Hematopoietic multipotent progenitor cell treated with erythropoietin and hydrocortisone succinate and interleukin-3 and kit ligand, for 6 days (in vitro differentiated cells): ENCODE measurements around the gene TMEM222.
"Not testable (repeated sequence)": the region's sequence is repeated elsewhere in the genome, so short reads cannot be mapped to it uniquely, and the experiment has no call there.

Experiments
- DNase-seq: peaks from one replicate; pipeline ENCODE4 v3.0.0-alpha.2; 2015

The TMEM222 gene, protein sequence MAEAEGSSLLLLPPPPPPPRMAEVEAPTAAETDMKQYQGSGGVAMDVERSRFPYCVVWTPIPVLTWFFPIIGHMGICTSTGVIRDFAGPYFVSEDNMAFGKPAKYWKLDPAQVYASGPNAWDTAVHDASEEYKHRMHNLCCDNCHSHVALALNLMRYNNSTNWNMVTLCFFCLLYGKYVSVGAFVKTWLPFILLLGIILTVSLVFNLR

DNA sequence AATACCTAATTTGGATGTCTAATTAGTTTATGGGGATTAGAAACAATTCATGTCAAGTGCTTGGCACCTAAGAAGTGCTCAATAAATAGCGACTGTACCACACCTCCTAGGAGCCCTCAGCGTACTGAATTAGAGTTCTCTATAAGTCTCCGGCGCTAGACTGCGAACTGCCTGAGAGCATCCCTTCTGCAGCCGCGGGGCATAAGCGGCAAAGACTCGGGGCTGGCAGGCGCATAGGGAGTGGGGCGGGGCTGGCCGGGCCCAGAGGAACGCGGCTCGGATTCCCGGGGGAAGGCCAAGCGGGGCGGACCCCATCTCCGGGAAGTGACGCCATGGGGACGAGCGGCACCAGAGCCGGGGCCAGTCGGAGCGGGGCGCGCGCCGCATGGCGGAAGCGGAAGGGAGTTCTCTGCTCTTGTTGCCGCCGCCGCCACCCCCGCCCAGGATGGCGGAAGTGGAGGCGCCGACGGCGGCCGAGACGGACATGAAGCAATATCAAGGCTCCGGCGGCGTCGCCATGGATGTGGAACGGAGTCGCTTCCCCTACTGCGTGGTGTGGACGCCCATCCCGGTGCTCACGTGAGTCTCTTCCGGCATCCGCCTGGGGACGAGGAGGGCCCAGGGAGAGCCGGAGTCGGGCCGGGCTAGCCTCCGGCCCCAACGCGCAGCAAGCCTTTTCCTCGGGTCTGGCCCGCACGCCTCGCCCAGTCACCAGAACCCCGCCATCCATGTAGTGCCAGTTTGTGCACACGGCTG is at the start of gene TMEM222:
TMEM222 (plus strand) TSS at position 351 of the 756 bp plus-strand sequence; CDS start at position 386, 35 bp downstream.
- peak; percentile 98 for DNase-seq

DNA sequence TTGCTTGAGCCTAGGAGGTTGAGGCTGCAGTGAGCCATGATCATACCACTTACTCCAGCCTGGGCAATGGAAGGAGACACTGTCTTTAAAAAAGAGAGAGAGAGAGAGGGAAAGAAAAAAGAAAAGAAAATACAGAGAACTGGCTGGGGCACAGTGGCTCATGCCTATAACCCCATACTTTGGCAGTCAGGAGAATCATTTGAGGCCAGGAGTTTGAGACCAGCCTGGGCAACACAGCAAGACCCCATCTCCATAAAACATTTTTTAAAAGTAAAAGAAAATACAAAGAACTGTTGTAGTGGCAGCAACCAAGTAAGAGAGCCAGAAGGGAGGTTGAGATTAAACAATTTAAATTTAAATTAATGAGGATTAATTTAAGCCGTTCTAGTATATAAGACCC is 47.8 kb upstream of the TMEM222 start:
- DNase-seq, result no peak

DNA sequence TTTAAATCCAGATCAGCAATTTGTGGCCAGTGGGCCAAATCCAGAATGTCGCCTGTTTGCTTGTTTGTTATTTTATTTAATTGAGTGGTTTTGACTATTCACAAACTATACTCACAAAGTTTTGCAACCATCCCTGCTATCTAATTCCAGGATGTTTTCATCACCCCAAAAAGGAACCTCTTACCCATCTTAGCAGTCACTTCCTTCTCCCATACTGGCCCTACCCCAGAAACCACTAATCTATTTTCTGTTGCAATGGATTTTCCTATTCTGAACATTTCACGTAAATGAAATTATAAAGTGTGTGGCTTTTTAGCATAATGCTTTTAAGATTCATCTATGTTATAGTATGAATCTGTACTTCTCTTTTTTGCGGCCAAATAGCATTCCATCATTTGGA is 46.3 kb upstream of the TMEM222 start:
- DNase-seq, result no peak

DNA sequence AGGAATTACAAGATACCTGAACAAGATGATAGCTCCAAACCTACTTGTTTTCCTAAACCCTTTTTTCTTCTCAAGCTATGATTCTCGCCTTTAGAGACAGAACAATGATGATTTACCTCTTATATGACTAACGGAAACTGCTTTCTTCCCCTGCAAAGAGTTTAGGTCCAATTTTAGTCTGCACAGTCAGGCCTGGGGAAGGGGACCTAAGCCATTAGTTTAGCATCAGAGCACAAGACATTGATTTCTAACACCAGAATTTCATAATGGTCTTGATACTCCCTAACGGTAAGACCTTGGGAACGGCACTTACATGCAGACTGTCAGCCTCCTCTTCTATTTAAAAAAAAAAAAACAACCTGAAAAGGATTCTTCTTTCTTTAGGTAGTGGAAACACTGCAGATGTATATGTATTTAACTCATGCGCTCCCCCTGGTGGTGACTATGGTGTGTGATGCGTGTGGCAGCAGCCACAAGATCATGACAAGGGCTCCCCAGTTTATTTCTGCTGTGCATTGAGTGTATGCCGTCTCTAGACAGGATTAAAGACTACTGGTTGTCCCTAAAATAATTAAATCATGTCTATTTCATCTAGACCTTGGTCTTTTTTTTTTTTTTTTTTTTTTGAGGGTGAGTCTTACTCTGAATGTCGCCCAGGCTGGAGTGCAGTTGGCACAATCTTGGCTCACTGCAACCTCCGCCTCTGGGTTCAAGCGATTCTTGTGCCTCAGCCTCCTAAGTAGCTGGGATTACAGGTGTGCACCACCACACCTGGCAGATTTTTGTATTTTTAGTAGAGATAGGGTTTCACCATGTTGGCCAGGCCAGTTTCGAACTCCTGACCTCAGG is 37.3 kb upstream of the TMEM222 start:
- peak; percentile 96 for DNase-seq

DNA sequence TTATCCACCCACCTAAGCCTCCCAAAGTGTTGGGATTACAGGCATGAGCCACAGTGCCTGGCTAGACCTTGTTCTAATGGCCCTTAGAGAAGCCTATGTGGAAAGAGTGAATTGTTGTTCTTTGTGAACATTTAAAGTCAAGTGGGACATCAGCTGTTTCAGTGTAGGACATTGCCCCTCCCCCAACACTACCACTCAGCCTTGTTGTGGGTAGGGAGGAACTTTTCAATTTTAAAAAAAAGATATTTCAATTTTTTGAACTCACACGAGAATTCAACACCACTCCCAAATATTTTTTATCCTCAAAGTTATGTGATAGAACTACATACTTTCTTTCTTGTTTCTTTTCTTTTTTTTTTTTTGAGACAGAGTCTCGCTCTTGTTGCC is 36.7 kb upstream of the TMEM222 start:
- DNase-seq, result no peak

DNA sequence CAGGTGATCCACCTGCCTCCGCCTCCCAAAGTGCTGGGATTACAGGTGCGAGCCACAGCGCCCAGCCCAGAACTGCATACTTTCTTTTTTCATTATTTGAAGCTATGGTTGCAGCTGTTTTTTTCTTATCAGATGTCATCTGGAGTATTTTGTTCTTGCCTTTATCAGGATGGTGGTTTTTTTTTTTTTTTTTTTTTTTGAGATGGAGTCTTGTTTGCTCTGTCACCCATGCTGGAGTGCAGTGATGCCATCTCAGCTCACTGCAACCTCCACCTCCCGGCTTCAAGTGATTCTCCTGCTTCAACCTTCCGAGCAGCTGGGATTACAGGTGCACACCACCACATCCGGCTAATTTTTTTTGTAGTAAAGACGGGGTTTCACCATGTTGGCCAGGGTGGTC is 36.1 kb upstream of the TMEM222 start:
- DNase-seq, result not testable (repeated sequence)

DNA sequence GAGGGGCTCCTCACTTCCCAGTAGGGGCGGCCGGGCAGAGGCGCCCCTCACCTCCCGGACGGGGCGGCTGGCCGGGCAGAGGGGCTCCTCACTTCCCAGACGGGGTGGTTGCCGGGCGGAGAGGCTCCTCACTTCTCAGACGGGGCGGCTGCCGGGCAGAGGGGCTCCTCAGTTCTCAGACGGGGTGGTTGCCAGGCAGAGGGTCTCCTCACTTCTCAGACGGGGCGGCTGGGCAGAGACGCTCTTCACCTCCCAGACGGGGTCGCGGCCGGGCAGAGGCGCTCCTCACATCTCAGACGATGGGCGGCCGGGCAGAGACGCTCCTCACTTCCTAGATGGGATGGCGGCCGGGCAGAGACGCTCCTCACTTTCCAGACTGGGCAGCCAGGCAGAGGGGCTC is 32.8 kb upstream of the TMEM222 start:
- not testable (repeated sequence) for DNase-seq

DNA sequence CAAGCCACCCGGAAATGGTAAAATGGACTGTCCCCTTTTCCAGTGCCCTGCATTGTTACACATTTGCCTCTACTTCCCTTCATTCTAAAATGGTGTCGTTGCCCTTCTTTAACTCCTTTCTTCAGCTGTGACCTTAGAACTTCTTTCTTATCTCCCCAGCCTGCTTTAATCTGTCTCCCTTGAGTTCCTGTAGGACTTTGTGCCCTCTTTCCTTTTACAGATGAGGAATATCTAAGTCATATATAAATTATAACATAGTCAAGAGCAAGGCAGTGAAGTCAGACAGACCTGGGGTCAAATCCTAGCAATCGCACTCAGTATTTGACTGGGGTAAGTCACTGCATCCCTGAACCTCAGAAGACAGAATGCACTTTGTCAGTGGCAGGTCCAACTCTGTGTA is 31.4 kb upstream of the TMEM222 start:
- DNase-seq, result no peak

DNA sequence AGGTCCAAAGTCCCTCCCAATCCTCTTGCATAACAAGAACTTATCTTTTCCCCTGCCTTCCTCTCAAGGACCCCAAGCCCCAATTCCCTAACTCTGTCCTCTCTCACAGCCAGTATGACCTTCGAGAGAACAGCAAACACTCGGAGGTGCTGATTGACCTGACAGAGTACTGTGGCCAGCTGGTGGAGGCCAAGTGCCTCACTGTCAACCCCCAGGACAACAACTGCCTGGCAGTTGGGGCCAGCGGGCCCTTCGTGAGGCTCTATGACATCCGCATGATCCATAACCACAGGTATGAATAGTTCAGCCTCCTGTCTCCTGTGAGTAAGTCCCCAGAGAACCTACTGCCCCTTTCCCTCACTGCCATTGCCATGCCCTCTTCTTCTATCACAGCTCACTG is 29.9 kb upstream of the TMEM222 start:
- no peak for DNase-seq

DNA sequence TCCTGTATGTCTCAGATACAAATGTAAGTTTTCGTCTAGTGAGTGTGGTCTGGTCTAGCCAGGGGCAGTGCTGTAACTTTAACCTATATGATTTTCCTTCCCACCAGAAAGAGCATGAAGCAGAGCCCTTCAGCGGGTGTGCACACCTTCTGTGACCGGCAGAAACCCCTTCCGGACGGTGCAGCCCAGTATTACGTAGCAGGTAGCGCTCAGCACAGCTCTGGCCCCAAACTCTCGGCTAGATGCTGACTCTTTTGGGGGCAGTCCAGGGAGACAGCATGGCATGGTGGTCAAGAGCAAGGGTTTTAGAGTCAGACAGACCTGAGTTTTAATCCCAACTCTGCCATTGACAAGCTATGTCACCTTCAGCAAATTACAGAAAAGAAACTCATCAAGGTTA is 28.0 kb upstream of the TMEM222 start:
- DNase-seq, result no peak

DNA sequence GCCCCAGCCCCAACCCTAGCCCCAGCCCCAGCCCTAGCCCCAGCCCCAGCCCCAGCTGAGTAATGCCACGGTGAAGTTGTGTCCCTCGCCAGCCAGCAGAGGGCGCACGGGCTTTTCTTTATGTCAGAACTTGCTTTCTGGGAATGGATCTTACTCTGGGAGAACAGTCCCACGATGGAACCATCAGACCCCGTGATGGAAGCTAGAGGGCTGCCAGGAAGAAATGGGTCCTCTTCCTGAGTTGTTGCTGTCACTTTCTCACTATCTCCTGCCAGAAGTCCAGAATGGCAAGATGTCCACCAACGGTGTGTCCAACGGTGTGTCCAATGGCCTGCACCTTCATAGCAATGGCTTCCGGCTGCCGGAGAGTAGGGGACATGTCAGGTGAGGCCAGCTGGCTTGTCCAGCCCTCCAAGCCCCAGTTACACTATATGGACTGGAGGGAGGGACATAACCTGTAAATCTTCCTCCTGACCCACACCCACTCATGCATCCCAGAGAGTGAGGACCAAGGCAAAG is 25.1 kb upstream of the TMEM222 start:
- DNase-seq, result peak; percentile 77

DNA sequence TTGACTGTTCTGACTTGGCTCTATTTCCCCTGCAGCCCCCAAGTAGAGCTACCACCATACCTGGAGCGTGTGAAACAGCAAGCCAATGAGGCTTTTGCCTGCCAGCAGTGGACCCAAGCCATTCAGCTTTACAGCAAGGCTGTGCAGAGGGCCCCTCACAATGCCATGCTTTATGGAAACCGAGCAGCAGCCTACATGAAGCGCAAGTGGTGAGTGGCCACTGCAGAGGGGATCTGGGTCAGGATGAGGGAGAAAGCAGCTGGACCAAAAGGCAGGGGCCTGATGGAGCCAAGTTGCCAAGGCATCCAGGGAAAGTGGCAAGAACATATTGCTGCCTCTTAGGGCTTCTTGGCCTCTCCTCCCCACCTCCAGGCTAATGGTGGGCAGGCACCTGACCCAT is 24.1 kb upstream of the TMEM222 start:
- no peak for DNase-seq

DNA sequence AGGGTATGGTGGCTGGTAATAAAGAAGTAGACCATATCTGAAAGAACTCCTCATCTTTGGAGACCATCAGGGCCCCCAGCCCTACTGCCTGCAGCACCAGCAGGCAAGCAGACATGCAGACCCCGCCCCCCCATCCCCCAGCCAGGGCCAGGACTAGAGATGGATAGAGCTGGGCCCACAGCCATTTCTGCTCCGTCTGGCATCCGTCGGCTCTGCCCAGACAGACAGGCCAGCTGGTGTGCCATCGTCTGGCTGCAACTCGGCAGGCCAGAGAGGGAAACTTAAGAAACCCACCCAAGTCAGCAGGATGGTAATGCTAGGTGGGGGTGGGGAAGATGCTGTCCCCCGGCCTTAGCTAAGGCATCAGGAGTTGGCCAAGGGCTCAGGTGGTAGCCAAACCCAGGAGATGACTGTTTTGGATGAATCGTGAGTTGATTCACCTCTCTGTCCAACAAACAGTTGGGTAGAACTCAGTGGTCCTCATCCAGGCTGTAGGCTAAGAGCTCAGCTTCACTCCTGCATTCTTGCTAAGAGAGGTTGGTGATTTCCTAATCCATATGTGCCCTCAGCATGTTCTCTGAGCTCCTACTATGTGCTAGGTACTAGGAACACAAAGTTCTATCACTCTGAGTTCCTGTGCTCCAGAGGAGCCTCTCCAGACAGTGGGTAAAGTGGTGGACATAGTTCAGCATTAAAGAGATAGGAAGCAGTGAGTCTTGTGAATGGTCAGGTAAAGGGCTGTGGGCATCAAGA is 23.2 kb upstream of the TMEM222 start:
- no peak for DNase-seq

DNA sequence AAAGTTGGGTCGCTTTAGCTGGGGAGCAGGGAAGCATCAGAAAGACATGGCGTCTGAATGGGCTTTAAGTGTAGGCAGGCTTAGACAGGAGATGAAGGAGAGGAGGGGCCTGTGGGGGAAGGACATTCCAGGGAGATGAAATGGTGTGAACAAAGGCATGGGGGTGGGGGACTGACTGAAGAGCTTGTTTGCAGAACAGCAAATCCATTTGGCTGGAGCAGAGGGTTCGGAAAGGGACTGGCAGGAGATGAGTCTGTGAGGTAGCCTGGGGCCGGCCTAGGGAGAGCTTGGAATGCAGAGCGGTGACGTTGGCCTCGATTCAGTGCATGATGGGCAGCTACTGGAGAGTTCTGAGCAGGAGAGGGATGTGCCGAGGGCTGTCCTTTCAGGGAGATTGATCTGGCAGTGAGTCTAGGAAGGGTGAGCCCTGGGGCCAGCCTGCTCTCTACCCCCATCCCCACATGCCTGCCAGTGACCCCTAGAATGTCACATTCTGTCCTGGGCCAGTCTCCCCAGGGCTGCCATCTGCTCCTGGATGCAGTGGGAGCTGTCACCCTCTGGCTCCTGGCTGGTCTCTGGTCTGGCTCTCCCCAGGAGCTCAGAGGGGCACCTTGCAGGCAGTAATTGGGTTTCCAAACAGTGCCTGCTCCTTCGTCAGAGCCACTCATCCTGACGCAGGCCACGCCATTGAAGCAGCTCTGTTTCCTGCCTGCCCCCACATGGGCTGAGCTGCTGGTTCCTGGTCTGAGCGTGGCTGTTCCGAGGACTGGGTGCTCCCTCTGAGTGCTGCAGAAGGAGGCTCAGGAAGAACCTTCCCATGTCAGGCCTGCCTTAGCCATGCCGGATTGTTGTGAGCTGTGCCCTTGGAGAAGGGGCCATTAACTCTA is 22.3 kb upstream of the TMEM222 start:
- no peak for DNase-seq

DNA sequence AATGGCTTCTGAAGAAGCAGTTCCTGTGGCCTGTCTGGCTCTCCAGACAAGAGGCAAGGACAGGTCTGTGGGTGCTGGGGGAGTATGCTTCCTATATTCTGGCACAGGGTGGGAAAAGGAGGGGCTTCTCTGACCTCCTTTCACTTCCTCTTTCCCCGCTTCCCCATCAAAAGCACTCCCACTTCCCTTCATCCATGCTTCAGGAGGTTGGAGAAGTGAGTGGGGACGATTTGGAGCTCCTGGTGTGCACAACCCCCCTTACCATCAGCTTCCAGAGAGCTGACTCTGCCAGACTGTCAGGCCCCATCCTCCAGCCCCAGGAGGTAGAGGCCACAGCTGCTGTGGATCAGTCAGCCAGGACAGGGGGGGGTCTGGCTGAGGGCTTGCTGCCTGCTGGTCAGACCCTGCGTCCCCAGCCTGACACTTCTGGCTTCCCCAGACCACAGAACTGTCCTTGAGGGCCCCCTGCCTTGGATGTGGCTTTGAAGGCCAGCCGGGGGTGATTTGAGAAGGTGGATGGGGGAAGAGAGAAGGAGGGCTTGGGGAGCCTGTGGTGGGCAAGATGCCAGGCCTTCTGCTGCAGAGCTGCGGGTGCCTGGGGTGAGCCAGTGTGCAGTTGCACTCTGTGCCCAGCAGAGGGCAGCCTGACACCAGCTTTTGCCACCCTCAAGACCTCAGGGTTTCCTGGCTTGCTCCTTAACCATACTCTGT is 21.5 kb upstream of the TMEM222 start:
- DNase-seq, result peak; percentile 89

DNA sequence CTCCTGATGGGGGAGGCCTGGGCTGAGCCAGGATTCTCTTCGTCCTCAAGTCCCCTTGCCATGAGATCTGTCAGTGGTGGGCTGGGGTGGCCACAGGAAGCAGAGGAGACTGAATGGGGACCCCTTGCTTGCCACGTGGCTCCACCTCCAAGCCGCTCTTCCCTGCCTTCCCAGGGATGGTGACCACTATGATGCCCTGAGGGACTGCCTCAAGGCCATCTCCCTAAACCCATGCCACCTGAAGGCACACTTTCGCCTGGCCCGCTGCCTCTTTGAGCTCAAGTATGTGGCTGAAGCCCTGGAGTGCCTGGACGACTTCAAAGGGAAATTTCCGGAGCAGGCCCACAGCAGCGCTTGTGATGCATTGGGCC is 20.9 kb upstream of the TMEM222 start:
- DNase-seq, result no peak

DNA sequence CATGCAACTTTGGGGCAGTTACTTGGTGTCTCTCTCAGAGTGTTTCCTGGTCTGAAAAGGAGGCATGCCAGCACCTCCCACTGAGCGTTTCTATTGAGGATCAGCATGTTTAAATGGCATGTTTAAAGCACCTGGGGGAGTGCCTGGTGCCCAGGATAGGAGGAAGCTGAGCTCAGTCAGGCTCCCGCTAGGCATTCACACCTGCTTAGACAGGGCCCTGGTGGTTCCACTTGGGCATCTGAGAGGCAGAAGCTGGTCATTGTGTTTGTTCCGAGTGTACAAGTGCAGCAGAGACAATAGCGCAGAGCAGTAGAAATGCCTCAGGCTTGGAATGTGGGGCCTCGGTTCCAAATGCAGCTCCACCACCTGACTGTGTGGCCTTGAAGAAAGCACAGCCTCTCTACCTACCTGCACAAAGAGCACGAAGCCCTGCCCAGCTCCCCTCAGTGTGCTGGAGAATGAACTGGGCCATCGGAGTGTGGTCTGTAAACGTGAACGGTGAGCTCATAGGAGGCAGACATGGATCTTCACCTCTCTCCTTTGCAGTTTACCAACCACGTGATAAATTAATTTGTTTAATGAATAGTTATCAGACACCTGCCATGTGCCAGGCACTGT is 20.3 kb upstream of the TMEM222 start:
- DNase-seq, result no peak

DNA sequence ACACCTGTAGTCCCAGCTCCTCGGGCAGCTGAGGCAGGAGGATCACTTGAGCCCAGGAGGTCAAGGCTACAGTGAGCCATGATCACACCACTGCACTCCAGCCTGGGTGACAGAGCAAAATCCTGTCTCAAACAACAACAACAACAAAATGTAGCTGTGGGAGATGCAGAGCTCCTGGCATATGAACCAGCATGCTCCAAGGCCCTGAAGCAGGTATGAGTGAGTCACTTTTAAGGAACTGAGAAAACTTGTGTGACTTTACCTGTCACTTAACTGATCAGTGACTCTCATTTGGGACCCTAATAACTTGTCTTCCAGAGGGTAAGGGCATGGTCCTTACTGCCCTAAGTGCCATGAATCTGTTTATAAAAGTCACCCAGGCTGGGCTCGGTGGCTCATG is 19.4 kb upstream of the TMEM222 start:
- DNase-seq, result no peak

DNA sequence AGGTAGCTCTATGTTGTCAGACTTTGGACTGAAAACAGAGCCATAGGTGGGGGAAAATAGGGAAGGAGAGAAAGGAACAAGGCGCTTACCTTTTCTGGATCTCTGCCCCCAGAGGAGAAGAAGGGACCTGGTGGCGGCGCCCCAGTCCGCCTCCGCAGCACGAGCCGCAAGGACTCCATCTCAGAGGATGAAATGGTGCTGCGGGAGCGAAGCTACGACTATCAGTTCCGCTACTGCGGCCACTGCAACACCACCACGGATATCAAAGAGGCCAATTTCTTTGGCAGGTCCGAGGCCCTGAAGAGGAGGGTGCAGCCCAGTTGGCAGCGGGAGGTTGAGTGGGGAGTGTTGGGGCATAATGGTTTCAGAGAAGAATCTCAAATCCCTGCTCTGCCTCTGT is 18.5 kb upstream of the TMEM222 start:
- no peak for DNase-seq

DNA sequence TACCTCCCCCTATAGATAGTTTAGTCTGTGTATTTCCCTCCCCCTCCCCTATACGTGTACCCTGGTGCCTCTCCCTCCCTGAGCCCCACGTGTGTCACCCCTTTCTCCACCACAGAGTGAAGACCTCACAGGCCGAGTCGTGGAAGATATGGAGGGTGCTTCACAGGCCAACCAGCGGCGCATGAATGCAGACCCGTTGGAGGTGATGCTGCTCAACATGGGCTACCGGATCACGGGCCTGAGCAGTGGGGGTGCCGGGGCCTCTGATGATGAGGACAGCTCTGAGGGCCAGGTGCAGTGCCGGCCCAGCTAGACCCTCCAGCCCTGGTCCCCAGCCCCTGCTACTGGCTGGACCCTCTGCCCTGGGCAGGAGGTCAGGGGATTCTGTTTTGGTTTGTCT is 15.9 kb upstream of the TMEM222 start:
- no peak for DNase-seq
